Esophagus muscularis mucosa (tissue), 4 donors: Measurements from ENCODE around the gene SLC6A9.

Source experiments
- CTCF ChIP-seq, 3 experiments: fragments of 200-600 bp in 2 of 3; fragments of 450-650 bp in 1 of 3; sonication (generic) in 2 of 3; IDR thresholded peaks; one replicate each; pipeline ENCODE4 v1.5.1; 2017 to 2019; ENCODE audit warnings: antibody characterized with exemption in 3 of 3, mild to moderate bottlenecking in 2 of 3, moderate library complexity in 1 of 3
- EP300 ChIP-seq: sonication (generic); formaldehyde crosslinking; IDR thresholded peaks from one replicate; pipeline ENCODE4 v1.6.1; 2017; ENCODE audit warnings: antibody characterized with exemption
- POLR2A ChIP-seq: fragments of 450-650 bp; IDR thresholded peaks from one replicate; pipeline ENCODE4 v1.6.1; 2017; ENCODE audit warnings: antibody characterized with exemption, moderate library complexity, mild to moderate bottlenecking, low read depth

DNA sequence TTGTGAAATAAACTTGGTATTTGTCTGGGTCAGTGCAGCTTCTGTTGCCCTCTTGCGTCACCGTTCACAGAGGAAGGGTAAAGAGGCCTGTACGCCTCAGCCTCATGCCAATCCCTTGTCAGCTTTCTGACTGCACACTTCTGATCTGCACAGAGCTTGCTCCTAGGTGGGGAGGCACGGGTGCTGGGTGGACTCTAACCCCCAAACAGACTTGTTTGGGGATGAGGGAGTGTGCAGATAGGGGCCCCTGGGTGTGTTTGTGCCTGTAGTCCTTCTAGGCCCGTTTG is 53.1 kb downstream of the SLC6A9 start:
- no peak for TF ChIP-seq POLR2A
- TF ChIP-seq CTCF (IDR thresholded peaks at IDR 0.05), result no peak
- TF ChIP-seq EP300, result no peak
